ENCODE data around the gene TMEM62.
"Not testable (repeated sequence)": the region's sequence is repeated elsewhere in the genome, so short reads cannot be mapped to it uniquely, and the experiment has no call there.

Gene TMEM62

DNA sequence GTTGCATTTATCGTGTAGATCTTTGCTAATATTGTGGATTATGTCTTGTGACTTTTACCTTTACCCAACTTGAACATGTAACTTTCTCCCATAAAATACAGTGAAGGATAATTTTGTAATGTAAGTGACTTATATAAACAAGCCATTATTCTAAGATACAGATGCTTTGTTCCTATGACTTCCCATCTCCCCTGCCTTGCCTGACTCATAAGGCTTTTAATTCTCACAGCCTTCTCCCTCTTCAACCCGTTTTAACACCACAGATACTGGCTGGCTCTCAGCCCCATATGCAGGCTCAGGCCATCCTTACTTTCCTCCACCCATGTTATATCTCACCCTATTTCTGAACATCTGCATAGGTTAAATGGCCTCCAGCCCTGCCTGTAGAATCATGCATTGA is 55.9 kb downstream of the TMEM62 start:
- H3K9me3 ChIP-seq = no peaks in the 10 kb centered on the region
- peaks cover 5% of the 10 kb centered on the region for H3K4me1 ChIP-seq
- TF ChIP-seq, protein P1, sequence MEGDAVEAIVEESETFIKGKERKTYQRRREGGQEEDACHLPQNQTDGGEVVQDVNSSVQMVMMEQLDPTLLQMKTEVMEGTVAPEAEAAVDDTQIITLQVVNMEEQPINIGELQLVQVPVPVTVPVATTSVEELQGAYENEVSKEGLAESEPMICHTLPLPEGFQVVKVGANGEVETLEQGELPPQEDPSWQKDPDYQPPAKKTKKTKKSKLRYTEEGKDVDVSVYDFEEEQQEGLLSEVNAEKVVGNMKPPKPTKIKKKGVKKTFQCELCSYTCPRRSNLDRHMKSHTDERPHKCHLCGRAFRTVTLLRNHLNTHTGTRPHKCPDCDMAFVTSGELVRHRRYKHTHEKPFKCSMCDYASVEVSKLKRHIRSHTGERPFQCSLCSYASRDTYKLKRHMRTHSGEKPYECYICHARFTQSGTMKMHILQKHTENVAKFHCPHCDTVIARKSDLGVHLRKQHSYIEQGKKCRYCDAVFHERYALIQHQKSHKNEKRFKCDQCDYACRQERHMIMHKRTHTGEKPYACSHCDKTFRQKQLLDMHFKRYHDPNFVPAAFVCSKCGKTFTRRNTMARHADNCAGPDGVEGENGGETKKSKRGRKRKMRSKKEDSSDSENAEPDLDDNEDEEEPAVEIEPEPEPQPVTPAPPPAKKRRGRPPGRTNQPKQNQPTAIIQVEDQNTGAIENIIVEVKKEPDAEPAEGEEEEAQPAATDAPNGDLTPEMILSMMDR (IDR thresholded peaks at IDR 0.05; ENCODE audit: low read depth, low read length) = no peak
- peaks cover 19% of the 10 kb centered on the region for H3K36me3 ChIP-seq
- DNase-seq = no peak
- H3K4me3 ChIP-seq (ENCODE audit: low read depth, low read length) = no peak overlapping the region
- no peaks in the 10 kb centered on the region for H3K27me3 ChIP-seq

- peaks cover 19% of the 10 kb centered on the region for H3K36me3 ChIP-seq
- no peaks in the 10 kb centered on the region for H3K4me1 ChIP-seq
- no peaks in the 10 kb centered on the region for H3K9me3 ChIP-seq
- H3K27me3 ChIP-seq = no peaks in the 10 kb centered on the region
- TF ChIP-seq, protein P1 (IDR thresholded peaks at IDR 0.05; ENCODE audit: low read depth, low read length) = no peak
- no peak for DNase-seq
- H3K4me3 ChIP-seq (ENCODE audit: low read depth, low read length) = no peak overlapping the region
Measured at GRCh38 chr15:43190178-43190577, 56.8 kb downstream of the TMEM62 start.

- TF ChIP-seq, protein P1 (IDR thresholded peaks at IDR 0.05; ENCODE audit: low read depth, low read length) = no peak
- no peak for DNase-seq
- Histone ChIP-seq H3K9me3 (no peaks in the 10 kb centered on the region), H3K27me3 (no peaks in the 10 kb centered on the region), H3K36me3 (peaks cover 23% of the 10 kb centered on the region), H3K4me3 (ENCODE audit: low read depth, low read length) (no peak overlapping the region), H3K4me1 (no peaks in the 10 kb centered on the region)
Measured at GRCh38 chr15:43193710-43194109, 60.3 kb downstream of the TMEM62 start.

DNA sequence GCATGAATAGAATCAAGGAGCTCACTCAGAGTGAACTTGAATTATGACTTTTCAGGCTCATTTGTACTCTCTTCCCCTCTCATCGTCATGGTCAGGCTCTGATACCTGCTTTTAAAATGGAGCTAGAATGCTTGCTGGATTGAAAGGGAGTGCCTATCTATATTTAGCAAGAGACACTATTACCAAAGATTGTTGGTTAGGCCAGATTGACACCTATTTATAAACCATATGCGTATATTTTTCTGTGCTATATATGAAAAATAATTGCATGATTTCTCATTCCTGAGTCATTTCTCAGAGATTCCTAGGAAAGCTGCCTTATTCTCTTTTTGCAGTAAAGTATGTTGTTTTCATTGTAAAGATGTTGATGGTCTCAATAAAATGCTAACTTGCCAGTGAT is 61.4 kb downstream of the TMEM62 start:
- TF ChIP-seq, protein P1 (IDR thresholded peaks at IDR 0.05; ENCODE audit: low read depth, low read length) = no peak
- no peaks in the 10 kb centered on the region for H3K9me3 ChIP-seq
- peaks cover 21% of the 10 kb centered on the region for H3K36me3 ChIP-seq

GRCh38 chr15:43196760-43197548 is 63.6 kb downstream of the TMEM62 start:
- peaks cover 9% of the 10 kb centered on the region for H3K36me3 ChIP-seq
- H3K9me3 ChIP-seq = no peaks in the 10 kb centered on the region
- no peaks in the 10 kb centered on the region for H3K4me1 ChIP-seq
- no peak overlapping the region for H3K4me3 ChIP-seq (ENCODE audit: low read depth, low read length)
- TF ChIP-seq, protein P1 (IDR thresholded peaks at IDR 0.05; ENCODE audit: low read depth, low read length) = no peak
- no peak for DNase-seq
- H3K27me3 ChIP-seq = no peaks in the 10 kb centered on the region

More for the DNA sequence above, 61.4 kb downstream of the TMEM62 start:
- H3K4me1 ChIP-seq = no peaks in the 10 kb centered on the region
- DNase-seq = no peak
- no peak overlapping the region for H3K4me3 ChIP-seq (ENCODE audit: low read depth, low read length)
- no peaks in the 10 kb centered on the region for H3K27me3 ChIP-seq

GRCh38 chr15:43197773-43198172 is 64.4 kb downstream of the TMEM62 start:
- not testable (repeated sequence) for H3K36me3 ChIP-seq; H3K4me3 ChIP-seq (ENCODE audit: low read depth, low read length); H3K9me3 ChIP-seq; DNase-seq; H3K27me3 ChIP-seq; H3K4me1 ChIP-seq

- not testable (repeated sequence) for H3K36me3 ChIP-seq; H3K4me1 ChIP-seq; H3K27me3 ChIP-seq; H3K4me3 ChIP-seq (ENCODE audit: low read depth, low read length); H3K9me3 ChIP-seq; DNase-seq
Measured at GRCh38 chr15:43198556-43198955, 65.2 kb downstream of the TMEM62 start.
